OCI-LY1 (cell line): ENCODE results near the gene GJA9.
"Not testable (repeated sequence)": the region's sequence is repeated elsewhere in the genome, so short reads cannot be mapped to it uniquely, and the experiment has no call there.

Experiments
- EZH2 ChIP-seq: fragments of 200-600 bp; sonication (generic), shearing (Covaris generic); IDR thresholded peaks from 2 replicates; pipeline ENCODE4 v1.8.0; 2017; ENCODE audit warnings: borderline replicate concordance, mixed run types, mild to moderate bottlenecking, antibody characterized with exemption, low read length, moderate library complexity, mixed read lengths
- TF ChIP-seq, protein P1 (sequence below): fragments of 200-600 bp; sonication (generic), shearing (Covaris generic); IDR thresholded peaks from 2 replicates; pipeline ENCODE4 v1.5.1; 2017; ENCODE audit warnings: mild to moderate bottlenecking, antibody characterized with exemption, low read length, moderate library complexity, mixed read lengths

DNA sequence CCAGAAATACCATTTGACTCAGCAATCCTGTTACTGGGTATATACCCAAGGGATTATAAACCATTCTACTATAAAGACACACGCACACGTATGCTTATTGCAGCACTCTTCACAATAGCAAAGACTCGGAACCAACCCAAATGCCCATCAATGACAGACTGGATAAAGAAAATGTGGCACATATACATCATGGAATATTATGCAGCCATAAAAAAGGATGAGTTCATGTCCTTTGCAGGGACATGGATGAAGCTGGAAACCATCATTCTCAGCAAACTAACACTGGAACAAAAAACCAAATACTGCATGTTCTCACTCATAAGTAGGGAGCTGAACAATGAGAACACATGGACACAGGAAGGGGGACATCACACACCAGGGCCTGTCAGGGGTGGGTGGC lies 36.3 kb downstream of the GJA9 start:
- TF ChIP-seq, protein P1, sequence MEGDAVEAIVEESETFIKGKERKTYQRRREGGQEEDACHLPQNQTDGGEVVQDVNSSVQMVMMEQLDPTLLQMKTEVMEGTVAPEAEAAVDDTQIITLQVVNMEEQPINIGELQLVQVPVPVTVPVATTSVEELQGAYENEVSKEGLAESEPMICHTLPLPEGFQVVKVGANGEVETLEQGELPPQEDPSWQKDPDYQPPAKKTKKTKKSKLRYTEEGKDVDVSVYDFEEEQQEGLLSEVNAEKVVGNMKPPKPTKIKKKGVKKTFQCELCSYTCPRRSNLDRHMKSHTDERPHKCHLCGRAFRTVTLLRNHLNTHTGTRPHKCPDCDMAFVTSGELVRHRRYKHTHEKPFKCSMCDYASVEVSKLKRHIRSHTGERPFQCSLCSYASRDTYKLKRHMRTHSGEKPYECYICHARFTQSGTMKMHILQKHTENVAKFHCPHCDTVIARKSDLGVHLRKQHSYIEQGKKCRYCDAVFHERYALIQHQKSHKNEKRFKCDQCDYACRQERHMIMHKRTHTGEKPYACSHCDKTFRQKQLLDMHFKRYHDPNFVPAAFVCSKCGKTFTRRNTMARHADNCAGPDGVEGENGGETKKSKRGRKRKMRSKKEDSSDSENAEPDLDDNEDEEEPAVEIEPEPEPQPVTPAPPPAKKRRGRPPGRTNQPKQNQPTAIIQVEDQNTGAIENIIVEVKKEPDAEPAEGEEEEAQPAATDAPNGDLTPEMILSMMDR: not testable (repeated sequence)
- TF ChIP-seq EZH2: not testable (repeated sequence)
